Activated CD8-positive, alpha-beta T cell treated with anti-CD3 and anti-CD28 coated beads for 36 hours (primary cell): ENCODE measurements around the gene SLC4A3. TPM values are rescaled to one million over a fixed set of nuclear protein-coding genes. Genes with fewer than 3 reads are reported as not detected.

Source experiments
- ATAC-seq: fragments of 200-7000 bp; cut with Tn5 transposase; one replicate; pipeline ENCODE4 v1.10.0; 2021; ENCODE audit warnings: mild to moderate bottlenecking, moderate library complexity
- CTCF ChIA-PET: fragments of 350-600 bp; sonication (Branson Sonifier 250); formaldehyde crosslinking; loops from one replicate; lab custom pipeline; 2021; ENCODE audit warnings: antibody characterized with exemption; lab: Charles Lee
- POLR2A ChIA-PET: fragments of 350-600 bp; sonication (Branson Sonifier 250); formaldehyde crosslinking; loops from one replicate; lab custom pipeline; 2021; ENCODE audit warnings: antibody characterized with exemption; lab: Charles Lee
- DNase-seq: peaks from one replicate; pipeline ENCODE4 v3.0.0-alpha.2; 2020
- H3K27ac Mint-ChIP-seq: one replicate; pipeline ENCODE4 v1.8.0; 2021; ENCODE audit warnings: mild to moderate bottlenecking, mixed read lengths
- H3K27me3 Mint-ChIP-seq: one replicate; pipeline ENCODE4 v1.8.0; 2021; ENCODE audit warnings: mixed read lengths
- H3K36me3 Mint-ChIP-seq: one replicate; pipeline ENCODE4 v1.8.0; 2021; ENCODE audit warnings: low read depth, mixed read lengths
- H3K4me1 Mint-ChIP-seq: one replicate; pipeline ENCODE4 v1.8.0; 2021; ENCODE audit warnings: low read depth, mixed read lengths
- H3K4me3 Mint-ChIP-seq: one replicate; pipeline ENCODE4 v1.8.0; 2021; ENCODE audit warnings: mild to moderate bottlenecking, moderate library complexity, mixed read lengths
- H3K9me3 Mint-ChIP-seq: one replicate; pipeline ENCODE4 v1.8.0; 2021; ENCODE audit warnings: mixed read lengths
- intact Hi-C: fragments of 100-400 bp; cut with micrococcal nuclease; formaldehyde crosslinking; loops from one replicate; pipeline ENCODE4 v1.10.0; 2022
- total RNA-seq, 2 experiments: library from RNA; stranded (reverse); gene quantifications; one replicate each; pipeline ENCODE4 v1.2.3, GENCODE V29; 2021
- TF ChIP-seq, protein P1 (sequence below): fragments of 200-600 bp; IDR thresholded peaks from one replicate; pipeline ENCODE4 v1.8.0; 2022; ENCODE audit warnings: antibody characterized with exemption, mild to moderate bottlenecking

SLC4A3 gene
- total RNA-seq, 2 experiments from 2014 or later = not detected

DNA sequence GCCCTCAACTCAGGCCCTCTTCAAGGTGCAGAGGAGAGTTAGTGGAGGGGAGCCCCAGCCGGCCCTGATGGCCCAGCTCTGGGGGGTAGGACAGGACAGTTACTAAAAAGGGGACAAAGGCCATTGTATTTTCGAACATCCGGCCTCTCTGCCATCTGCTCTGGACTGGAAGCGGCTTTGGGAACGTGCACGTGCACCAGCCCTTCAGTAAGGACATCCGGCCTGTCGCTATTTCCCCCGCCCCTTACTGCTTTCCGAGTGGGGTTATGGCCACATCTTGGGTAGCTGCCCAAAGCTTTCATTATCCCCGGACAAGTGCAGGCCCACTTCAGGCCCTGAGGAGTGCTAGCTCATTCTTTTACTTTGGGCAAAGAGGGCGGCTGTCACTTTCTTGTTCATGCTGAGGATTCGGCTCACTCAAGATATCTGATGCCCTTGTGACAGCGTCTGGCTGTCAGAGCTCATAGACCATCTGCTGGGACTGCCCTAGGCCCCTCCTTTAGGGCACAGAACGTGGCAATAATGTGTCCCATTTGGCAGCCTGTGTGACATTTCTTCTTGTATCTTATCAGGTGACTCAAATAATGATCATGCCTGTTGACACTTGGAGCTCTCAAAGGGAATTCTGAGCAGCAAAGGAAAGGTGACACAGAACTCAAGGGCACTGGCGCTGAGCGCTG is 17.5 kb downstream of the SLC4A3 start:
- TF ChIP-seq, protein P1, sequence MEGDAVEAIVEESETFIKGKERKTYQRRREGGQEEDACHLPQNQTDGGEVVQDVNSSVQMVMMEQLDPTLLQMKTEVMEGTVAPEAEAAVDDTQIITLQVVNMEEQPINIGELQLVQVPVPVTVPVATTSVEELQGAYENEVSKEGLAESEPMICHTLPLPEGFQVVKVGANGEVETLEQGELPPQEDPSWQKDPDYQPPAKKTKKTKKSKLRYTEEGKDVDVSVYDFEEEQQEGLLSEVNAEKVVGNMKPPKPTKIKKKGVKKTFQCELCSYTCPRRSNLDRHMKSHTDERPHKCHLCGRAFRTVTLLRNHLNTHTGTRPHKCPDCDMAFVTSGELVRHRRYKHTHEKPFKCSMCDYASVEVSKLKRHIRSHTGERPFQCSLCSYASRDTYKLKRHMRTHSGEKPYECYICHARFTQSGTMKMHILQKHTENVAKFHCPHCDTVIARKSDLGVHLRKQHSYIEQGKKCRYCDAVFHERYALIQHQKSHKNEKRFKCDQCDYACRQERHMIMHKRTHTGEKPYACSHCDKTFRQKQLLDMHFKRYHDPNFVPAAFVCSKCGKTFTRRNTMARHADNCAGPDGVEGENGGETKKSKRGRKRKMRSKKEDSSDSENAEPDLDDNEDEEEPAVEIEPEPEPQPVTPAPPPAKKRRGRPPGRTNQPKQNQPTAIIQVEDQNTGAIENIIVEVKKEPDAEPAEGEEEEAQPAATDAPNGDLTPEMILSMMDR = no peak
- Mint-ChIP-seq H3K36me3 (no peaks in the 10 kb centered on the region), H3K27ac (no peak overlapping the region), H3K4me3 (no peak overlapping the region), H3K4me1 (peaks cover 12% of the 10 kb centered on the region), H3K27me3 (peaks cover 22% of the 10 kb centered on the region), H3K9me3 (no peaks in the 10 kb centered on the region)
- ATAC-seq (no peak), DNase-seq (no peak)
- ChIA-PET CTCF (interaction anchor here (0.8 to 2.2 kb wide), 7 partner anchors 17 to 115 kb away, joined by 3 to 7 read pairs (median 4); partner anchors contain the start of gene STK11IP), POLR2A (no interaction called here)
- intact Hi-C loops = no loop called here

DNA sequence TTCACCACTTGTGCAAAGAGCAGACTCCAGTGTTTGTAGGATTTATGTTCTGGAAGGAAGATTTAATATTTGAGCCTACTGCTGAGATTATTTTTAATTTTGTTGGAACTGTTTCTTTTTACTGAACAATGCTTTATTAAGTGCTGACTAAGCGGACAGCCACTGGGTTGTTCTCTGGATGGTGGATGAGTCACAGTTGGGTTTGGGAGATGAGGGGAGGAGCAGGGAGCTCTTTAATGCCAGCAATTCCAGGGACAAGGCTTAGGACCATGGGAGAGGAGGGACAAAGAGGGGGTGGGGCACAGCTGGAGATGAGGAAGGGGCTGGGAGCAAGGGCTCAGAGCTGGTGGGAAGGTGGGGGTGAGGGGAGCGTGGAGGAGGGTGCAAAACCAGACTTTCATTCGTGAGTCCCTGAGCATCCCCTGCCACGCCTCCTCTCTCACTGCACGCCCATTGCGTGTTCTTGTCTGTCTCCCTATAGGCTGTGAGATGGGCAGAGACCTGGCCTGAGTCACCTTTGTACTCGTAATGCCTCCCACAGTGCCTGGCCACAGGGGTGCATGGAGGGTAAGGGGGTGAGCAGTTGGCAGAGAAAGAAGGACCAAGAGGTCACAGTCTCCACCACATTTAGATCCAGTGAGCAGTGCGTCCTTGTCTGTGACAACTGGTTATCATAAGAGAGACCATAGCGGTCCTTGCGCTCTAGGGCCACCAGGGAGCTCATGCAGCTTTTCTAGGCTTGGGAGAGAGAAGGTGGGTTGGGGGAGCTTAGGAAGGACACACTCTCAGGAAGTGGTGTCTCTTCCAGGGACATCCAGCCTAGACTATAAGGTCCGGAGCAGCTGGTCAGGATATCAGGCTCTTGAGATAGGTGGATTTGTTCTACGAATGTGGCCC is 18.4 kb downstream of the SLC4A3 start:
- no peaks in the 10 kb centered on the region for H3K9me3 Mint-ChIP-seq
- no peaks in the 10 kb centered on the region for H3K36me3 Mint-ChIP-seq
- TF ChIP-seq, protein P1 = no peak
- no peak for ATAC-seq
- peaks cover 25% of the 10 kb centered on the region for H3K27me3 Mint-ChIP-seq
- no peak overlapping the region for H3K4me3 Mint-ChIP-seq
- peaks cover 12% of the 10 kb centered on the region for H3K4me1 Mint-ChIP-seq
- ChIA-PET CTCF (interaction anchor here (1.1 to 2.2 kb wide), 6 partner anchors 18 to 116 kb away, joined by 4 to 7 read pairs (median 5); partner anchors contain the start of gene STK11IP), POLR2A (no interaction called here)
- H3K27ac Mint-ChIP-seq = no peak overlapping the region
- intact Hi-C loops = no loop called here
- DNase-seq = no peak

DNA sequence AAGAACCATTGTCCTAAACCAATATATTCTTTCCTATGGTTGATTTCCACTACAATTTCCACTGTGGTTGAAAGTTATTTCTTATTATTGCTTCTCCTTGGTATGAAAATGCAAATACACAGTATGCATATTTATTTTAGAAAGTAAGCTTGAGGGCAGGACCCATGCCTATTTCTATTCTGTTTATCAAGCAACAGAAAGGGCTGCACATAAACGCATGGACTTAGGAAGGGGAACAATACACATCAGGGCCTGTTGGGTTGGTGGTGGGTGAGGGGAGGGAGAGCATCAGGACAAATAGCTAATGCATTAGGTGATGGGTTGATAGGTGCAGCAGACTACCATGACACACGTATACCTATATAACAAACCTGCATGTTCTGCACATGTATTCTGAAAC is 20.7 kb downstream of the SLC4A3 start:
- intact Hi-C loops = no loop called here
- H3K9me3 Mint-ChIP-seq = no peaks in the 10 kb centered on the region
- peaks cover 1% of the 10 kb centered on the region for H3K36me3 Mint-ChIP-seq
- peaks cover 32% of the 10 kb centered on the region for H3K27me3 Mint-ChIP-seq
- POLR2A ChIA-PET = no interaction called here
- no peak overlapping the region for H3K4me3 Mint-ChIP-seq
- no peak overlapping the region for H3K27ac Mint-ChIP-seq
- CTCF ChIA-PET = interaction anchor here (1.1 kb wide), 1 partner anchor 107 kb away, joined by 4 read pairs; no protein-coding TSS in a partner anchor
- no peaks in the 10 kb centered on the region for H3K4me1 Mint-ChIP-seq
- ATAC-seq (no peak), DNase-seq (no peak)
- TF ChIP-seq, protein P1 = no peak

DNA sequence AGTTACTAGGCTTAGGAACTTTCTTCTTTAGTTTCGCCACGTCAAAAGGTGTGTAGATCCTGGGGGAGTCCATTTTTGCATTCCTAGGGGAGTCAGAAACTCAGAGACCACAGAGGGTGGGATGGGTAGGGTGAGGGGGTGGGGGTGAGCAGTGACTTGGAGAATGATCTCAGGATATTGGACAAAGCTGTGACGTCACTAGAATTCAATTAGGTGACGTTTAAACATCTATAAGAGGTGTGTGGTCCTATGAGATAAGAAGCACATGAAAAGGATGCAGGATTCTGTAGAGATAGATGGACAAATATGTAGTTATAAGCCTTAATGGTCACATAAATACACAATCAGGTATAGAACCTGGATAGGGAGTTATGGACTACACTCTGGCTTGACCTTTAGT is 21.5 kb downstream of the SLC4A3 start:
- intact Hi-C loops = no loop called here
- Mint-ChIP-seq H3K27me3 (peaks cover 38% of the 10 kb centered on the region), H3K36me3 (peaks cover 1% of the 10 kb centered on the region)

More for the DNA sequence above, 21.5 kb downstream of the SLC4A3 start:
- ATAC-seq (no peak), DNase-seq (no peak)
- H3K4me1 Mint-ChIP-seq = no peaks in the 10 kb centered on the region
- no peaks in the 10 kb centered on the region for H3K9me3 Mint-ChIP-seq
- POLR2A ChIA-PET = no interaction called here
- H3K4me3 Mint-ChIP-seq = no peak overlapping the region
- no peak overlapping the region for H3K27ac Mint-ChIP-seq
- CTCF ChIA-PET = interaction anchor here (1.1 kb wide), 1 partner anchor 108 kb away, joined by 4 read pairs; no protein-coding TSS in a partner anchor
- TF ChIP-seq, protein P1 = no peak
